Daoy (cell line): ENCODE results near the gene TSHZ2. TPM values are rescaled to one million over a fixed set of nuclear protein-coding genes. Genes with fewer than 3 reads are reported as not detected.
A peak's percentile ranks its signal among the peaks of the same experiment; 100 is the strongest.

ENCODE experiments used
- DNase-seq: peaks from one replicate; pipeline ENCODE4 v3.0.0-alpha.2; 2015; ENCODE audit warnings: low read depth
- total RNA-seq: library from RNA; depleted of rRNA; stranded (reverse); fragments of >200 nt; shearing (Covaris generic); gene quantifications from 2 replicates; pipeline ENCODE4 v1.2.3, GENCODE V29; 2014

The TSHZ2 gene
- total RNA-seq, 1 experiment from 2014 or later: 0.57 TPM

DNA sequence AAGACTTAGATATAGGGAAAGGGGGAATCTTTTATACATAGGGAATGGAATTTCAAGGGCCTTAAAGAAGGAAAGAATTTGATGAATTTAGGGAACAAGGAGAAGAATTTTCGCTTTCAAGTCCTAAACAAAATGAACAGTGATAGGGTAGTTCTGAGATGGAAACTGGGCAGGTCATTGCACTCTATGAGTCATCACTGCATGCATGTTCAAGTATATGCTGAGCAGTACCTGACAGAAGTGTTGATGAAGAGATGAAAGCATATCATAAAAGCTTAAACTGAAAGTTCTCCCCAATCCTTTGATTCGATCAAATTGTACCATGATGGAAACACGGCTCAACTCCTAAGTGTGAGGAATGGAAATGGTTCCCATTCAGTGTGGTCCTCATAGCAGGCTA is 271.0 kb downstream of the TSHZ2 start:
- DNase-seq: no peak

GRCh38 chr20:53244711-53245110 is 272.6 kb downstream of the TSHZ2 start:
- DNase-seq: no peak

- DNase-seq: no peak
Observed at GRCh38 chr20:53245574-53245973, 273.4 kb downstream of the TSHZ2 start.

- peak; percentile 9 for DNase-seq
Observed at GRCh38 chr20:53247468-53248103, 275.4 kb downstream of the TSHZ2 start.

DNA sequence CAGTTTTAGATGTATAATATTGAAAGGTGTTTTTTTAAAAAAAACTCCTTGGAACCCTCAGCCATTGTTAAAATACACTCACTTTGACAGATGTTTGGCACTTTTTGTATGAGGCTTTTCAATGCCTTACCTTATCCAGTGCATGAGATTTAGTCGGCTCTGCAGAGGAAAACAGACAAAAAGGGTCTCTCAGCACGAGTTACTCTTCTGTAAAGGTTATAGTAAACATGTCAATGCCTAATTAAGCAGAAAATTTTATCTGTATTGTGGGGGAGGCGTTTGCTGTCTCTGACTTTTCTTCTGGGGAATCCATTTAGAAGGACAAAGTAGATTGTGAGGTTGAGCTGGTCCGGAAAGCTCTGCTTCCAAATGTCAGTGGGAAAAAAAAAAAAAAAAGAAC is 278.3 kb downstream of the TSHZ2 start:
- no peak for DNase-seq

DNA sequence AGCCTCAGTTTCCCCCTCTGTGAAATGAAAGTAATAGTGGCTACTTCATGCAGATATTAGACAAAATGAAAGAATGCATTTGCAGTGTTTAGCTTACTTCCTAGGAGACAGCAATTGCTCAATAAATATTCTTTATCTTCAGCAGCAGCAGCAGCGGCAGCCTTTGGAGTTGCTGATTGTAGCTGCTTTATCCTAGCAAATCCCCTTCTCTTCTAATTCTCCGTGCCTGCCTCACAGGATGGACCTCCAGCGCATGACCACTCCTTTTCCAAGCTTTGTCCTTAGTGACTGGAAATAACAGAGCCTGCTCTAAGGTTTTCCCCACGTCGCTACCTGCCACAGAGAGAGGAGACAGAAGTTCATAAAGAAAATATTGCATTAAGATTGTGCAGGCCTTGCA is 279.8 kb downstream of the TSHZ2 start:
- no peak for DNase-seq

DNA sequence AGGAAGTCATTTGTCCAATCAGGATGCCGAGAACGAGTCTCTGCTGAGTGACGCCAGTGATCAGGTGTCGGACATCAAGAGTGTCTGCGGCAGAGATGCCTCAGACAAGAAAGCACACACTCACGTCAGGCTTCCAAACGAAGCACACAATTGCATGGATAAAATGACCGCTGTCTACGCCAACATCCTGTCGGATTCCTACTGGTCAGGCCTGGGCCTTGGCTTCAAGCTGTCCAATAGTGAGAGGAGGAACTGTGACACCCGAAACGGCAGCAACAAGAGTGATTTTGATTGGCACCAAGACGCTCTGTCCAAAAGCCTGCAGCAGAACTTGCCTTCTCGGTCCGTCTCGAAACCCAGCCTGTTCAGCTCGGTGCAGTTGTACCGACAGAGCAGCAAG is 281.5 kb downstream of the TSHZ2 start:
- no peak for DNase-seq

GRCh38 chr20:53255102-53255710 is 283.0 kb downstream of the TSHZ2 start:
- no peak for DNase-seq

DNA sequence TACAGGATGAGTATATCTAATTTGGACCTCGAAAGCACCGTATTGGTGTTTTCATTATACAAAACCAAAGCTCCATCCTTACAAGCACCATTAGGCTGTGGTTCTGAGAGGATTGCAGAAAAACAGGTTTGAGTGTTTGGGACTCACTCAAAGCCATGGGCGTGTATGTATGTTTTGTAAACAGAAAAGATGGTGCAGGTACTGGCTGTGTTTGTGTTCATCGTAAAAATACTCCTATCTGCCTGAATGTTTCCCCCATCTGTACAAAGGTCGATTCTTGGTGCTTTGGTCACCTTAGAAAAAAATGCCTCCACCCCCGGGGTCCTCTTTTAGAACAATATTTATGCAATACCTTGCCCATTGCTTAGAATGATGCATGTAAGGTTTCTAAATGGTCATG is 286.6 kb downstream of the TSHZ2 start:
- DNase-seq: no peak

- DNase-seq: no peak
Observed at GRCh38 chr20:53260168-53260567, 288.0 kb downstream of the TSHZ2 start.

DNA sequence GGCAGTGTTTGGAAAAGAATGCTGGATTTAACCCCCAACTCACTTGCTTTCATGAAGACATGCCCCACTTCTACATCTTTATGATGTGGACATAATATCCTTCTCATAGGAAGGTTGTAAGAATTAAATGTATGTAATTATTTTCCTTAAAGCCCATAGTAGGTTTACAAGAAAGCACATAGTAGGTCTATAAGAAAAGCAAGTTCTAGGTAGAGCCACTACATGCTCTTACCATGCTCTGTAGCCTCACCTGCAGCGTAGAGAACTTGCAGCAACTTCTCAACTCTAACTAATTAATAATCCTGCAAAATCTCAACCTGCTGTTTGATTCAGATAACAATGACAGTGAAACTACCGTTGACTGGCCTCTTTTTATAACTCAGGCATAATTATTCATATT is 288.4 kb downstream of the TSHZ2 start:
- DNase-seq: no peak

DNA sequence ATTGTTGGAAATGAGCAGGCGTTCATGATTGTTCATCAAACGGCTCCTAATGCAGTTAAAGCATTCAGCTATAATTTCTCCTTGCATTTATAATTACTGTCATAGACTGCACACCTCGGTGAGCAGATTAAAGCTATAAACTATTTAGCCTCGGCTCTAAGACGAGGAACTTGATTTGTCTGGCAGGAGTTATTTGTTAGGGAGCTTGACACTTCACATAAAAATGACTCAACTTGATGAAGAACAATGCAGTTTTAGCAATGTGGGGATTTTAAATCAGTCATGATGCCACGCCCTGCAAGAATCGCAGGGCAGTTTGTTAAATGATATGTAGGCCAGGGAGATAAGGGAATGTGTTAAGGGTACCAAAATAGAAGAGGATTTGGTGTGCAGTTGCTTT is 290.2 kb downstream of the TSHZ2 start:
- DNase-seq: peak; percentile 16

DNA sequence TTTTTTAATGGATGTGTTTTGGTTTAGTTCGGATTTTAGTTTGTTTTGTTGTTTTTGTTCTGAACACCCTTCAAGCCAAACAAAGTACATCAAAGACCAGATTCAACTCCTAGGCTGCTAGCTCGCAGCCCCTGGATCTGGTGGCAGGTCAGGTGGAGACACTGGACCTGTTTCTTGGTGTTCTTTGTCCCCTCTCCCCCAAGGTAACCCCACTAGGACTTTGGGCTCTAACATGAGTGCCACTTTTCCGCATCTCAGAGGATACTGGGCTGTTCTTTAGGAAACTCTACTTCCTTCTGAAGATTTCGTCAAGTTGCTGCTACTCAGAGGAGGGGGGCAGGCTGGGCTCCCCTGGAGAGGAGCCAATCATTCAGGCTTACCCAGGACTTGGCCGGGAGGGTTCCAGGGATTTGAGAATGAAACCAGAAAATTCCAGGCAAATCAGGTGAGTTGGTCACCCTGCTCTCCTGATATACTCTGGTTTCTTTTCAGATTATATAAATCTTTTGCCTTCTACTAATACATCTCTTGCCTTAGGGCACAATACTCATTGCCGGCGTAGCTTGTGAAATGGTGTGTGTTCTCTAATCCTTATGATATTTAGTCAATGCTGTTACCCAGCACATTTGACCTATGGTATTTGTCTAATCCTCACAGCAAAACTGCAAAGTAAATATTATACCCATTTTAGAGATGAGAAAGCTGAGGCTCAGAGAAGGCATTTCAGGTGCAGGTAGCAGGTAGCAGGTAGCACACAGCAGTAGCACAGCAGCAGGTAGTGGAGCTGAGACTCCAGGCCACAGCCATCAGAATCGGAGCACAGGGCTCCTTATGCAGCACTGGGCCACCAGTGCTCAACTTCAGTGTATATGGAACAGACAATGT is 291.6 kb downstream of the TSHZ2 start:
- DNase-seq: no peak

DNA sequence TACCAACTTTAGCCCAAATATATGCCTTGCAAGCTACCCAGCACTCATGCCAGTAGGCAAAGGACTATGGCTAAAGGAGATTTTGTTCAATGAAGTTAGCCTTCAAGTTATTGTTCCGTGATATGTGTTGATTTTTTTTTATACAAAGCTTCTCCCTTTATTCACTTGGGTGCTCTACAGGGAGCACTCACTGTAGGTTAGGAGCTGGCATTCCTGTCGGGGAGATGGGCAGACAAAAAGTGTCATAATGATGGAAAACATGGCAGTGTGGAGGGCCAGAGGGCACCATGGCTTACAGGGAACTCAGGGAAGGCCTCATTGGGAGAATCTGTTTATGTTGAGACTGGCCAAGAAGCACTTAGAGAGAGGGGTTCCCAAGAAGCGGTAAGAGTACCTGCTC is 292.4 kb downstream of the TSHZ2 start:
- DNase-seq: no peak

- DNase-seq: no peak
Observed at GRCh38 chr20:53265304-53265875, 293.2 kb downstream of the TSHZ2 start.

GRCh38 chr20:53269380-53269779 is 297.2 kb downstream of the TSHZ2 start:
- no peak for DNase-seq

DNA sequence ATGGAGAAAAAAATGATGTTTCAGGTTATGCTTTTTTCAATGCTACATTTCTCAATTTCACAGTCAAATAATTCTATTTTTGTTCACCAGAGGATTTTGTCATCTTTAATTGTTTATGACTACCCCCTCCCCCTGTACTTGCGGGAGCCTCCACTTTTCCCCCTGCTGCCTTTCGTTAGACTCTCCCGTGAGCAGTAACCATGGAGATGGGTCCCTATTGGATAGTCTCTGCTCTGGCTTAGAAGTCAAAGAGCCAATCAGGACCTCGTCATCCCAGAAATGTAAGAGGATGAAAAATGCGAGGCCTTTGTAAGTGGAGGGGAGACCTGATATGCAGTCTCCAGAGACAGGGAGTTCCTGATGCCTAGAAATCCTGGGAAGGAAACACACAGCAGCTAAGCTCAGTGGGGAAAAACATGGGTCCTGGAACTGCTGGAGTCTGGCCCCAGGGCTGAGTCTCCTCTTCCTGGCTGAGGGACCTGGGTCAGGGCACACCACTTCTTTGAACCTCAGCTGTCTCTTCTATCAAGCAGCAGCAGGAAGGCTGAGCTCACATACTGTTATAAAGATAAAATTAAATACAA is 298.7 kb downstream of the TSHZ2 start:
- DNase-seq: no peak

DNA sequence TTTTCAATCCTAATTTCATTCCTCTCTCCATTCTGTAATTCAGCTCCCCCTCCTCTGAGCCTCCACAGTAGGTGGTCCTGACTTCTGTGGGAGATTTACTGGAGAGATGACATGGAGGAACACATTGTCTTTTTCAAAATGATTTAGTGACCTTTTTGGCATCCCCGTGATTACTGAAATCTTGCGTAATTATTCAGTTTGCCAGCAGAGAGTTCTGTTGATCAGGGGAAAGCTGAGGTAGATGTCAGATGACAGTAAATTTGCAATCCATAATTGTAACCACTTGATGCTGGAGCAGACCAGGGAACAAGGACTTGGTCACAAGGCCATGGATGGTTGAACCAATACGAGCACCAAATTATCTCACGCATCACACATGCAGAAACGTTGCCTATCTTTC is 302.2 kb downstream of the TSHZ2 start:
- no peak for DNase-seq

- no peak for DNase-seq
Observed at GRCh38 chr20:53274807-53275206, 302.6 kb downstream of the TSHZ2 start.

GRCh38 chr20:53276143-53276542 is 304.0 kb downstream of the TSHZ2 start:
- no peak for DNase-seq

- DNase-seq: no peak
Observed at GRCh38 chr20:53278555-53278954, 306.4 kb downstream of the TSHZ2 start.

- DNase-seq: no peak
Observed at GRCh38 chr20:53279735-53280134, 307.6 kb downstream of the TSHZ2 start.
